HepG2 (cell line): ENCODE measurements around the gene MYOZ3. TPM values are rescaled to one million over a fixed set of nuclear protein-coding genes. Genes with fewer than 3 reads are reported as not detected.

Experiments used
- ATAC-seq: fragments of 200-7000 bp; cut with Tn5 transposase; 3 replicates; pipeline ENCODE4 v1.9.1; 2020; ENCODE audit warnings: mild to moderate bottlenecking, moderate library complexity
- BruUV-seq: library from RNA; stranded (reverse); fragments of 400-500 nt; replicated peaks from 2 replicates; lab custom pipeline; 2021; lab: Mats Ljungman, UMichigan
- CTCF ChIA-PET: fragments of 300-600 bp; formaldehyde crosslinking; extraction: SDS; loops from one replicate; lab custom pipeline; 2021; ENCODE audit warnings: low total read pairs, inconsistent platforms, low intra/inter-chr PET ratio; lab: Yijun Ruan, JAX
- POLR2A ChIA-PET: fragments of 350-600 bp; sonication (Branson Sonifier 250); formaldehyde crosslinking; loops from one replicate; lab custom pipeline; 2020; ENCODE audit warnings: antibody characterized with exemption, inconsistent platforms; lab: Yijun Ruan, JAX
- DNase-seq: peaks from one replicate; pipeline ENCODE4 v3.0.0-alpha.2; 2015; ENCODE audit warnings: low spot score
- FAIRE-seq: peaks from 3 replicates; lab custom pipeline; 2011; peaks lifted over from hg19 to GRCh38; lab: Jason Lieb, UNC
- H2AFZ ChIP-seq: one replicate; pipeline ENCODE4 v1.6.1; 2011; ENCODE audit warnings: low read length, inconsistent platforms
- H3K27ac ChIP-seq: fragments of 300-600 bp; 3 replicates; pipeline ENCODE4 v1.8.0; 2011; ENCODE audit warnings: mixed run types, mild to moderate bottlenecking, mixed read lengths, low read length, inconsistent platforms; ENCODE audit not compliant: insufficient read depth; ENCODE audit errors: extremely low read length
- H3K27me3 ChIP-seq, 2 experiments: fragments of 200-600 bp in 1 of 2; 2 replicates in 1 of 2; 3 replicates in 1 of 2; pipeline versions ENCODE4 v1.6.0 to v1.8.0; 2011; ENCODE audit warnings: low read length in 2 of 2, mild to moderate bottlenecking in 2 of 2, moderate library complexity in 2 of 2, inconsistent platforms in 1 of 2; ENCODE audit not compliant: insufficient read depth in 2 of 2, control insufficient read depth in 1 of 2
- H3K36me3 ChIP-seq, 2 experiments: fragments of 200-600 bp in 1 of 2; replicated peaks in 1 of 2; 2 replicates in 1 of 2; 3 replicates in 1 of 2; pipeline versions ENCODE4 v1.5.1 to v1.8.0; 2011; ENCODE audit warnings: low read length in 2 of 2, inconsistent platforms in 1 of 2; ENCODE audit not compliant: insufficient read depth in 2 of 2, control insufficient read depth in 1 of 2
- H3K4me1 ChIP-seq: 2 replicates; pipeline ENCODE4 v1.5.1; 2012; ENCODE audit warnings: low read length, inconsistent platforms; ENCODE audit not compliant: insufficient read depth
- H3K4me2 ChIP-seq: 2 replicates; pipeline ENCODE4 v1.6.0; 2011; ENCODE audit warnings: low read depth, low read length, inconsistent platforms
- H3K4me3 ChIP-seq, 3 experiments: fragments of 200-600 bp in 1 of 3; sonication (generic), shearing (Covaris generic) in 1 of 3; replicated peaks in 1 of 3; 2 replicates each; pipeline ENCODE4 v1.5.1; 2011 to 2016; ENCODE audit warnings: low read length in 3 of 3, inconsistent platforms in 2 of 3, low read depth in 2 of 3, mild to moderate bottlenecking in 2 of 3, control low read depth in 1 of 3, mixed read lengths in 1 of 3; ENCODE audit not compliant: insufficient read depth in 1 of 3
- H3K79me2 ChIP-seq: one replicate; pipeline ENCODE4 v1.6.1; 2011; ENCODE audit warnings: low read length, inconsistent platforms; ENCODE audit not compliant: insufficient read depth
- H3K9ac ChIP-seq: 2 replicates; pipeline ENCODE4 v1.6.0; 2011; ENCODE audit warnings: mild to moderate bottlenecking, low read depth, low read length, inconsistent platforms; ENCODE audit not compliant: insufficient read depth
- H3K9me3 ChIP-seq: 2 replicates; pipeline ENCODE4 v1.5.1; 2012; ENCODE audit warnings: mild to moderate bottlenecking, low read length
- H4K20me1 ChIP-seq: 2 replicates; pipeline ENCODE4 v1.6.0; 2011; ENCODE audit warnings: inconsistent platforms, mild to moderate bottlenecking, low read length, moderate library complexity; ENCODE audit not compliant: insufficient read depth
- ARNTL ChIP-seq: sonication (generic); formaldehyde crosslinking; IDR thresholded peaks from 2 replicates; pipeline ENCODE4 v1.4.0; 2020; ENCODE audit warnings: mild to moderate bottlenecking, missing genetic modification reagents
- ETV6 ChIP-seq: sonication (generic); formaldehyde crosslinking; conservative IDR thresholded peaks from 2 replicates; pipeline ENCODE4 v1.4.0; 2020; ENCODE audit warnings: missing genetic modification reagents
- FOXJ3 ChIP-seq: sonication (generic); formaldehyde crosslinking; IDR thresholded peaks from 2 replicates; pipeline ENCODE4 v1.4.0; 2020; ENCODE audit warnings: missing genetic modification reagents, mild to moderate bottlenecking, borderline replicate concordance
- MAFG ChIP-seq: sonication (generic); formaldehyde crosslinking; IDR thresholded peaks from 2 replicates; pipeline ENCODE4 v1.5.1; 2020; ENCODE audit warnings: mild to moderate bottlenecking, missing genetic modification reagents
- NPAS2 ChIP-seq: sonication (generic); formaldehyde crosslinking; IDR thresholded peaks from 2 replicates; pipeline ENCODE4 v1.8.0; 2022; ENCODE audit warnings: mild to moderate bottlenecking, missing genetic modification reagents, borderline replicate concordance
- TBX3 ChIP-seq: fragments of 450-650 bp; IDR thresholded peaks from 2 replicates; pipeline ENCODE4 v1.6.1; 2017; ENCODE audit warnings: antibody characterized with exemption, mild to moderate bottlenecking, inconsistent platforms, borderline replicate concordance
- TCF12 ChIP-seq, 2 experiments: fragments of 450-650 bp in 1 of 2; sonication (generic) in 1 of 2; formaldehyde crosslinking in 1 of 2; IDR thresholded peaks; 2 replicates each; pipeline versions ENCODE4 v1.6.1 to v1.8.0; 2017 to 2022; ENCODE audit warnings: antibody characterized with exemption in 1 of 2, mild to moderate bottlenecking in 1 of 2, missing genetic modification reagents in 1 of 2, moderate library complexity in 1 of 2
- TEAD3 ChIP-seq: optimal IDR thresholded peaks from 2 replicates; pipeline ENCODE3; 2016; ENCODE audit warnings: borderline replicate concordance
- ZFP41 ChIP-seq: sonication (generic); formaldehyde crosslinking; IDR thresholded peaks from 2 replicates; pipeline ENCODE4 v1.4.0; 2020; ENCODE audit warnings: mild to moderate bottlenecking, missing genetic modification reagents, borderline replicate concordance
- ZFP90 ChIP-seq: sonication (generic); formaldehyde crosslinking; IDR thresholded peaks from 2 replicates; pipeline ENCODE4 v1.8.0; 2022; ENCODE audit warnings: missing genetic modification reagents, mild to moderate bottlenecking, inconsistent platforms, borderline replicate concordance
- ZNF136 ChIP-seq: sonication (generic); formaldehyde crosslinking; IDR thresholded peaks from 2 replicates; pipeline ENCODE4 v1.8.1; 2022; ENCODE audit warnings: low read depth, mild to moderate bottlenecking, moderate library complexity, missing genetic modification reagents
- ZNF552 ChIP-seq: sonication (generic); formaldehyde crosslinking; IDR thresholded peaks from 2 replicates; pipeline ENCODE4 v1.9.0; 2022; ENCODE audit warnings: missing genetic modification reagents, mild to moderate bottlenecking, borderline replicate concordance
- WGBS: methylation state at CpG from one replicate; pipeline ENCODE4 v1.1.6; 2017; ENCODE audit warnings: low lambda C conversion rate; 5-methylcytosine and 5-hydroxymethylcytosine counted together
- in situ Hi-C: cut with HindIII; loops from 2 replicates; pipeline ENCODE4 v1.10.0; 2017; ENCODE audit warnings: low pct_unique_long_range_greater_than_20kb; ENCODE audit not compliant: extremely low pct_ligation_motif_present
- intact Hi-C: fragments of 100-400 bp; cut with micrococcal nuclease; formaldehyde crosslinking; loops from one replicate; pipeline ENCODE4 v1.10.0; 2022; ENCODE audit not compliant: unreplicated experiment
- polyA plus RNA-seq, 8 experiments: library from polyadenylated mRNA; depleted of rRNA in 3 of 8; stranded (reverse) in 7 of 8; unstranded in 1 of 8; fragments of >200 nt; fragmentation: Illumina TruSeq in 4 of 8; extraction: Trizol in 4 of 8; gene quantifications; 2 replicates each; pipeline versions ENCODE4 v1.2.1 to v1.2.3, GENCODE V29; 2011 to 2016; ENCODE audit warnings: low read depth in 4 of 8, missing spikeins in 1 of 8, mixed read lengths in 1 of 8; ENCODE audit not compliant: insufficient read depth in 1 of 8
- total RNA-seq, 5 experiments: library from RNA; depleted of rRNA; stranded (reverse); fragments of >200 nt; fragmentation: Illumina TruSeq; extraction: Trizol; gene quantifications; 2 replicates each; pipeline ENCODE4 v1.2.3, GENCODE V29; 2016; ENCODE audit warnings: low read depth in 1 of 5

MYOZ3 gene
- total and polyA plus RNA-seq, 2 of the 13 experiments (the other 11 are each of a cell fraction or from before 2014, with no cell fraction given), result 0.05 TPM; not detected in 1

GRCh38 chr5:150690760-150691159 lies 29.7 kb downstream of the MYOZ3 start (continued):
- TF ChIP-seq TCF12 (IDR thresholded peaks at IDR 0.05) (no peak), TCF12 (CRISPR knock-in tag; IDR thresholded peaks at IDR 0.05) (no peak)
- TF ChIP-seq, all 625 proteins: peak for 0

GRCh38 chr5:150692276-150692675 lies 31.2 kb downstream of the MYOZ3 start:
- CTCF ChIA-PET, result no interaction called here
- no peaks in the 10 kb centered on the region for H3K27me3 ChIP-seq
- H4K20me1 ChIP-seq, result no peaks in the 10 kb centered on the region
- FAIRE-seq (no peak), ATAC-seq (no peak), DNase-seq (no peak)
- TF ChIP-seq ARNTL (CRISPR knock-in tag) (no peak), ZNF552 (CRISPR knock-in tag) (no peak), ZFP41 (CRISPR knock-in tag) (no peak), NPAS2 (CRISPR knock-in tag) (no peak), ZFP90 (no peak), TBX3 (no peak), FOXJ3 (CRISPR knock-in tag) (no peak), ZNF136 (no peak), TEAD3 (CRISPR knock-in tag) (no peak), MAFG (no peak), ETV6 (CRISPR knock-in tag) (no peak)
- in situ Hi-C loops, result no loop called here
- H3K9me3 ChIP-seq, result no peaks in the 10 kb centered on the region
- no peaks in the 10 kb centered on the region for H3K79me2 ChIP-seq
- intact Hi-C loops, result no loop called here
- 96% methylated on average over 3 of the region's 3 CpGs for WGBS
- no peak overlapping the region for H2AFZ ChIP-seq
- no peak overlapping the region for H3K4me3 ChIP-seq
- no peak overlapping the region for H3K27ac ChIP-seq
- H3K4me1 ChIP-seq, result no peaks in the 10 kb centered on the region
- no TSS peak for BruUV-seq
- H3K4me2 ChIP-seq, result no peak overlapping the region
- no peak overlapping the region for H3K9ac ChIP-seq
- POLR2A ChIA-PET, result interaction anchor here (1.8 kb wide), 1 partner anchor 8 kb away, joined by 8 read pairs; the partner anchor contains the start of gene RBM22
- H3K36me3 ChIP-seq, result peaks cover 28 to 65% of the 10 kb centered on the region in 2 experiments
